HG03095 (cell line): Measurements from ENCODE around the gene SCARB2.
A peak's percentile ranks its signal among the peaks of the same experiment; 100 is the strongest.

Source experiments
- ATAC-seq: cut with Tn5 transposase; IDR thresholded peaks from one replicate; pipeline ENCODE4 v1.9.1; 2021; ENCODE audit warnings: moderate library complexity; ENCODE audit not compliant: unreplicated experiment

SCARB2 gene

DNA sequence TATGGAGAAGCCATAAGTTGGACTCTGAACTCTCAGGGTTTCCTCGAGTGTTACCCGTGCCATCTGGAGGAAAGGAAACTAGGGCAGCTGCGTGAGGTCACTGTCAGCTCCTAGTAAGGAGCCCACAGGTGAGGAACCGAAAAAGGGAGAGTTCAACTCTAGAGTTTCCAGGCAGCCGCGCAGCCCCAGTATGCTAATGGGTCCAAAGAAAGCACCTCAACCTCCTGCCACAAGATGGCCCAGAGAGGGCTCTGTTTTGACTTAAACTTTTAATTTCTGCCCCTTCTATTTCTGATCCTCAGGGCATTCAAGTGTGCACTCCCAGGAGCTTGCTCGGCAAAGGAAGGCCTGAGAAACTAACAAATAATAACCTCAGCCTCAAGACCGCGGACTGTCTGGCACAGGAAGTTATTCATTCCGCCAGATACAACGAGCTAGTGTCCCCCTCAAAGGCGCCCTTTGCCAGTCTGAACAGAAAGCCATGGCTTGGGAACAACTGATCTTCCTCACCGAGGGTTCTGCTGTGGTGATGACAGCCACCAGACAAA is 13.9 kb downstream of the SCARB2 start:
- peak; percentile 83 for ATAC-seq

DNA sequence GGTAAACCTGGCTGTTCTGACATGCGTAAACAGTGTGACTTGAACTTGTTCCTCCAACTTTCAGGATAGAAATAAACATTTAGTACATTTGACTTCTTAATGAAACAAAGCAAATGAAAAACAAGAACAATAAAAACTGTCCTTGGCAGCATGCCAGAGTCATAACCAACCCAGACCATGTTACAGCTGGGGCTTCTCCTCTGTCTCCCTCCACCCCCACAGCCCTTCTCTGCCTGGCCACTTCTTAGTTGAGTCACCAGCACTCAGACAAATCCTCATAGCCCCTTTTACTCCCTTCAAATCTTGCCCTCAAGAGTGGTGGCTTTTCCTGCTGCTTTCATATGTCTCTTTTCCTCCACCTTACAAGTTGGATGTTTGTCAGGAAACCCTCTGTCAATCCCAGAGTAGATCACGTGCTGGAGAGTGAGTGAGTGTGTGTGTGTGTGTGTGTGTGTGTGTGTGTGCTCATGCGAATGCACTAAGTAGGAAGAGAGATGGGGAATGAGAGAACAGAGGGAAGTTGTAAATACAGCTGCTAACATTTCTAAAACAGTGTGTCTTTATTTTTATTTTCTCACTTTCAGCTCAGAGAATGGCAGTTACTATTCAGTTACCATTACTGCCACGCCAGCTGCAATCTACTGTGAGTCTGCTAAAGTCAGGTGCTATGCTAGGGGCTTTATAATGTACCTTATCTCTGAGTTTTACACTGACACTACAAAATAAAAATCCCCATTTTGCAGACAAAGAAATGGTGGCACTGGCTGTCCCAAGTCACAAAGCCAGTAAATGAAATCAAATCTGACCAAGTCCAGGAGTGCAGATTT is 15.0 kb downstream of the SCARB2 start:
- ATAC-seq: peak; percentile 48

DNA sequence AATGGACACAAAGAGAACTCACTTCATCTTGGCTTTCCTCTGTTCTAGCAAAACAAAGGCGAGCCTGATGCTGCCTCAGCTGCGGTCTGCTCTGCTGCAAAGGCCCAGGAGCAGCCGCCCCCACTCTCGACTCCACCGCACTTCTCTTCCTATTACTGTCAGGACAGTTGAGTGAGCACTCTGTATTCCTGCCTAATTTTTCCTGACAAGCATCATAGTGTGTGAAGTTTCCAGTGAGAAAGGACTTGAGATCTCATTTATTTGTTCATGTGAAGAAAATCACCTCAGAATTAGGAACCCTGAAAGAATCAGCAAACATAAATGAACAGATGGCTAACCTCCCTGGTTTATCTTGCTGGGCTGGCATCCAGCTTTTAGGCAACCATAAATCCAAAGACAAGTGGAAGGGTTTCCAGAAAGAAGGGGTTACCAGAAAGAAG is 15.6 kb downstream of the SCARB2 start:
- ATAC-seq: peak; percentile 23

DNA sequence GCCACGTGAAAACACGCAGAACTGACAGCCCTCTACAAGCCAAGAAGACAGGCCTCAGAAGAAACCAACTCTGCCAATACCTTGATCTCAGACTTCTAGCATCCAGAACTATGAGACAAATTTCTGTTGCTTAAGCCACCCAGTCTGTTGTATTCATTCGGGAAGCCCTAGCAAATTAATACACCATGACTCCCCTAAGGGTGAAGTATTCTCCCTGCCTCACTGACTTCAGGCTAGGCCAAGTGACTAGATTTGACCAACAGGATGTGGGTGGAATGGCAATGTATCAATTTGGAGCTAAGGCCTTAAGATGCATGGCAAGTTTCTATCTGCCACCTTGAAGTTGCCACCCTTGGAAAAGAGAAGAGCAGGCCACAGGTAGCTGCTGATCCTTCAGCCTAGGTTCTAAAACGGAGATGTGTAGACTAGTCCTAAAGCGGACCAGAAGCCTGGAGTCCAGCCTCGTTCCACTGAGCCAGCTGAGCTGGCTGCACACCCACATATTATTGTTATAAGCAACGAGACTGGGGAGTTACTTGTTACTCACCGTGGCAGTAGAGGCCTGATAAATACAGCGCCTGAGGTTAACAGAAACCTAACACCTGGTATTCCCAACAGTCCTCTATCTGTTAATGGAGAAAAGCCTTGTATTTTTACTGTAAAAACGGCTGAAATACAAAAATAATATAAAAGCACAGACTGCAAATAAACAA is 16.4 kb downstream of the SCARB2 start:
- no peak for ATAC-seq

DNA sequence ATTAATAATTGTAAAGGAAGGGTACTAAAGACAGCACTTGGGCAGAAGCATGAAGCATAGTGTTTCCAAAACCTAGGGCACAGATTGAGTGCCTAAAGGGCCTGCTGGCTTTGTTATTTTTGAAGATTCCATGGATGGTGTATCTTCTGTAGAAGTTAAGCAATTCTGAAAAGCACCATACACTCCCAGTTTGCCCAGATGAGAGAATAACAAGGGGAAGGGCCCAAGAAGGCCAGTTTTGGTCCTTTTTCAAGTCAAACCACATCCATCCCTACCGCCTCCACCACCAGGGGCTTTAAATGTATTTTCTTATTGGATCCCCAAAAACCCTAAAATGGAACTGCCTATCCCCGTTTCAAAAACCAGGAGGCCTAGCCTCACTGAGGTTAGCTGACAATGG is 17.2 kb downstream of the SCARB2 start:
- ATAC-seq: no peak

DNA sequence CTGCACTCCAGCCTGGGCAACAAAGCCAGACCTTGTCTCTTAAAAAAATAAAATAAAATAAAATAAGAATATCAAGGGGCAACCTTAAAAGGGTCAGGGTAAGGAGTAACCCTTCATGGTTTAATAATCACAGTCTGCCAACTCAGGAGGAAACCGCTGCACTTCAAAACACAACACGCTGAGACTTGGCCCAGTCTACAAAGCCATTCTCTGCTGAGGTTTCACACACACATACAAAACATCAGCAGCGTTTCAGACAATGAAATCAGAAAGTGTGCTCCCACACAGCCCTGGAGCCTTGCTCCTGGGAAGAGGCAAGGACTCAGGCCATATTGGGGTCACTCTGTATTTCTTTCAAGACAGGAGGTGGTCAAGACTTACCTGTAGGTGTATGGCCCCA is 18.3 kb downstream of the SCARB2 start:
- no peak for ATAC-seq

DNA sequence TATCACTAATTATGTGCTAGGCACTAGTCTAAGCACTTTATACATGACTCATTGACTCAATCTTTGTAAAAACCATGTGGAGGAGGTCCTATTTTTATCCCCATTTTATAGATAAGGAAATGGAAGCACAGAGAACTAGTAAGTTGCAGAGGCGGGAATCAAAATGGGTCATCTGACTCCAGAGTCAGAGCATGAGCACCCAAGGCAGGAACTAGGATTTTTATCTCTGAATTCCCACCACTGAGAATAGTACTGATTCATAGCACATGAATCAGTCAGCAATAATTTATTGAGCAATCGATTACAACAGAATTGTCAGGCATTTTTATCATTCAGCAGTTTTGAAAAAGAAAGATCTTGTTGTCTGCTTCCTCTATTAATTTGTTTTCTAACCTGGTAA is 19.3 kb downstream of the SCARB2 start:
- ATAC-seq: no peak

DNA sequence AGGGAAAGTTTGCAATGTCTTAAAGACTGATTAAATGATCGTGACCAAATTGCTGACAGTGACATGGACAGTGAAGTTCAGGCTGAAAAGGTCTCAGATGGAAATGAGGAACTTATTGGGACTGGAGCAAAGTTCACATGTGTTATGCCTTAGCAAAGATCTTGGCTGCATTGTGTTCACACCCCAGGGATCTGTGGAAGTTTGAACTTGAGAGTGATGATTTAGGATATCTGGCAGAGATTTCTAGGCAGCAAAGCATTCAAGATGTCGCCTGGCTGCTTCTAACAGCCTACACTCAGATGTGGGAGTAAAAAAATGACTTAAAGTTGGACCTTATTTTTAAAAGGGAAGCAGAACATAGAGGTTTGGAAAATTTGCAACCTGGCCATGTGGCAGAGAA is 21.4 kb downstream of the SCARB2 start:
- ATAC-seq: no peak

DNA sequence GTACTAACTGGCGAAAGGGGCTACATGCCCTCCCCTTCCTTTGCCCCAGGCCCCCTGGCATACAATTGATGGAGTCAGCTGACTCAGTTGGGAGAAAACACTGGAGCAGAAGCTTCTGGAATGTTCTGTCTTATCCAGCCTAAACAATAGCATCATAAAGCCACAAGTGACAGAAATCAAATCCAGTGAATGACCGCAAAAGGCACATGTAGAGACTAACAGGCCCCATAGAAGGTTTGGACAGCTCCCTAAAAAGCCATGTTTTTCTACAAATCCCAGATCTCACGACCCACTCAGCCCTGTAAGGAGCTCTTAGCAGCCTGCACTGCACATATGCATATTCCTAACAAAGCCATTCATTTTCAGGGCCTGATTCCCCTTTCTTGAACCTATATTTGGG is 25.1 kb downstream of the SCARB2 start:
- no peak for ATAC-seq

DNA sequence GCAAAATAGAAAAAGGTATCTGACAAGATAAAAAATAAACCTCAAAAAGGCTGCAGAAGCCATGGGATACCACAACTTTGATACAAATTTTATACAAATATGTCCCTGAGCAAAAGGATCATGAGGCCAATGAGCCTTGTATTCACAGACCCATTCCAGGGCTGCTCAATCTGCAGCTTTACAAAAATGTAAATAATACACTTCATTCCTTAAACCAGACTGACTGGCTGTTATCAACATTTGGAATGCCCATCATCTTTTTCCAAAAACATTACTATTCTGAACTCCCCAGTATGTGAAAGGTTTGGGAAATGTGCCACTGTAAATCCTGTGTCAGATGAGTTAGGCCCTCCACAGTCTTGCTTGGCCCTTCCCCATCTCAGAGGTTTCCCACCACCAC is 25.5 kb downstream of the SCARB2 start:
- no peak for ATAC-seq

DNA sequence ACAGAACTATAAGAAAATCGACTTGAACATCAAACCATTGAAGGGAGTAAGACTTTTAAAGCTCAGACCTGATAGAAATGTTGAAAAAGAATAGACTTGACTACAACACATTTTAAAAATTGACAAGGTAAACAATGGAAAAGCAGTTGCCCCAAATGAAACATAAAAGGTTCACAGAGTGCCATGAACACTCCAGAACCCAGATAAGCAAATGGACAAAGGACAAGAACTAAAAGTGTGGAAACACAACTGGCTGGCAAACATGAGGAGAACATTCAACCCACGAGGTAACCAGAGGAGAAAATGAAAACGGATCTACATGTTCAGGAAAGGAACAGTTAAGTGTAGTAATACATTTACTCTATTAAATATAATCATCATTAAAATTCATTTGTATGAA is 26.5 kb downstream of the SCARB2 start:
- no peak for ATAC-seq

DNA sequence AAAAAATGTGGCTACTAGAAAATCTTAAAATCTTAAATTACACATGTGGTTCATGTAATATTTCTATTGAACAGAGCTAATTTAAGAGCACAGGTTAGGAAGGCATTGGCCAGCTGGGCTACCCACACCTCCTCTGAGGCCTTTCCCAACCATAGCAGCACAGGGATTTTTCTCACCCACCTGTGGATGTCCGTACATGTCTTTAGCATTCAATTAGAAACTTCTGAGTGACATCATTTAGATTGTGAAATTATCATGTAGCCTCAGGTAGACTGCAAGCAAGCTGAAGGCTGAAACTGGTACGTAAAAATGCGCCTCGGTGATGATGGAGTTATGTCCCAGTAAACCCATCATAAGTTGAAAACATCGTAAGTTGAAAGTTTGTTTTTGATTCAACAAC is 31.2 kb downstream of the SCARB2 start:
- ATAC-seq: no peak

DNA sequence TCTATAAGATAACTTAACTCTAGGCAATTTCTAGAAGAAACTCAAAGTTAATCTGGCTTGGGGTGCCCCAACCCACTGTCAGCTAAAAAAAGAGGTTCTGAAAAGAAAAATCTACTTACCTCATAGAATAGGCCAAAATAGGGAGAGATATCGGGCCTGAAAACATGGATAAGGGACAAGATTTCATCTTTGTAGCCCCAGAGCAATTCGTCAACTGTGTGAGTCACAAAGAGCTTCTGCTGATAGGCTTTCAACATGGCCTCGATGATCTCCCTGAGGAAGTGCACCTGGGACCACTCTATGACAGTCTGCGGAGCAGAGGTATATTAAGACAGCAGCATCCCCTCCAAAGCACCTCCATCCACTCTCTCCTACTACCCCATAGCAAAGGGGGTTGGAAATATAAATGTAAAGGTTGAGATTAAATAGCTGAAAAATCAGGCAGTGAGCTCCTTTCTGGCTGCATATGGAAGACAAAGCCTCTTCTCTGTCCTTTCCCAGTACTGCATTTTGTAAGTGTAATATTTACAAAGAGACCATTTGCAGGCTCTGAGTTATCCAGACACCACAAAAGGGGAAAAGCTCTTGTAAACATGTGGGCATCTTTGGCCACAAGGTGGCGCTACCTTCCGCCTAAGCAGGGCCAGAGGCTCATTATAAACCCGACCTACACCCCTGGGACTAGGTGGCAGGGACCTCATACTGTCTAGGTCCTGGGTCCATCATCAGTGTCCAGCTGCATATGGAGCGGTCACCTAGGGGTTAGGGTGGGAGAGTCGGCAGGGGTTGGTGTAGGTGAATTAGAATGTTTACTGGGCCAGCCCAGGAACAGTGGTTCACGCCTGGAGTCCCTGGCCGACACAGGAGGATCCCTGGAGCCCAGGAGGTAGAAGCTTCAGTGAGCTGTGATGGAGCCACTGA is 34.0 kb downstream of the SCARB2 start:
- peak; percentile 84 for ATAC-seq

DNA sequence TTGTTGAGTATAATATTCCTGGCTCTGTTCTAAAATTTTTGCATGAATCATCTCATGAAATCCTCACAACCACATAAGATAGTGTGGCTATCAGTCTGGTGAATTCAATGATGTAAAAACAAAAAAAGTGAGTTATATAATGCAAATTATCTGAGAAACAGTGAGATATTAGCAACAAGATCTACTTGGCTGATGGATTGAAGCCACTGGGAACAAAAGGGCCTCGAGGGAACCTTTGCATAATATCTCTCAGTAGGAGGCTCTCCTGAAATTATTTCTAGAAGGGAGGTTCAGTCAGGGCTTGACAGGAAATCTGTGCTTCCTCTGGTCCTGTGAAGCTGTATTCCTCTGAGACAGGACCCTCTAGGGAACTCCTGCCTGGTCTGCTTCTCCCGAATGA is 35.3 kb downstream of the SCARB2 start:
- ATAC-seq: no peak

DNA sequence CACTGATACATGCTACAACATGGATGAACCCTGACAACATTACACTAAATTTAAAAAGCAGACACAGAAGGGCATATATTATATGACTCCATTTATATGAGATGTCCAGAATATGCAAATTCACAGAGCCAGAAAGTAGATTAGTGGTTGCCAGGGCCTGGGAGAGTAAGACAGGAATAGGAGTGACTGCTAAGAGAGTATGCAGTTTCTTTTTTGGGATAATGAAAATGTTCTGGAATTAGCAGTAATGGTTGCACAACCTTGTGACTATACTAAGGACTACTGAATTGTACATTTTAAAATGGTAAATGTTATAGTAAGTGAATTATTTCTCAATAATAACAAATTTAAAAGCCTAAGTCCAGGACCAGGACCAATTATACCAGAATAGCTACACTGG is 35.9 kb downstream of the SCARB2 start:
- no peak for ATAC-seq

DNA sequence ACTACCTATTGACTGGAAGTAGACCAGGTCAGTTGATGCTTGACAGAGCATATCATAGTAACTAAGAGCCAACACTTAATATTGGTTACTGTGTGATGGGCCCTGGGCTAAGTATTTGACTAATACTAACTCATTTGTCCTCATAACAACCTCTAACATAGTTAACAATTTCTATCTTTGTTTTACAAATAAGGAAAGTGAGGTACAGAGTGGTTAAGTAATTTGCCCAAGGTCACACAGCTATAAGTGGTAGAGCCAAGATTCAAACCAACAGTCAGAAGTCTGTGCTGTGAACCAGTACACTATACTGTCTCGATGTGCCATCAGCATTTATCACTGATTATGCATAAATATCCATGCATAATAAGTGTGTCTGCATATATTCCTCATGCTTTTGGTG is 38.3 kb downstream of the SCARB2 start:
- no peak for ATAC-seq

DNA sequence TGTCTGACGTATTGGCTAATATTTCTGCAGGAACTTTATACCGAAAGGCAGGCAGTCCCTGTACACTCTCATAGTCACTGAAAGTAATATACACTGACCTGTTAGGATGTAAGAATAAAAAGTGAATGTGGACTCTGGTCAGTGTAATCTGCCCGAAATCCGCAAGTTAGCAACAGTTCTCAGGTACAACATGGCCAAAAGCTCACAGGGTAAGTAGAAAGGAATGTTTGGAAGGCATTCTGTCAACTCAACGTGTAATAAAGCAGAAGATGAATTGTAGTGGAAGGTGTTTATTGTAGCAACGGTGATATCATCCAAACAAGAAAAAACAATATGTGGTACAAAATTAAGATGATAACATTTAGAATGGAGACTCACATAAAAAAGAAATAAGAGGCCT is 39.4 kb downstream of the SCARB2 start:
- no peak for ATAC-seq

DNA sequence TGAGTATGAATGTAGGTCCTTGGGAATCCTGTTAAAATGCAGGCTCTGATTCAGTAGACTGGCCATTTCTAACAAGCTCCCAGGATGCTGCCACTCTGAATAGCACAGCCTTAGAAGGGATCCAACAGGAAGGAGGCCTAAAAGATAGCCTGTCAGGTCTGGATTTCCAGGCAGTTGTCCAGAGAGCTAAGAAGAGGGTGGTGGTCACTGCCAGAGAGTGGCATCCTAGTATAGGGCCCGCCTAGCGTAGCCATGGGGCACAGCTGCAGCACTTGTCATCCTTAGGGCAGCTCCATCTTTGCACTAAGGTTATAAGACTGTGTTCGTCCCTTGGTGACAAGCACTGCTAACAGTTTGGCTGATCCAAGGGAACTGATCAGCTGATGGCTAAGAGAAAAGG is 44.9 kb downstream of the SCARB2 start:
- ATAC-seq: no peak

DNA sequence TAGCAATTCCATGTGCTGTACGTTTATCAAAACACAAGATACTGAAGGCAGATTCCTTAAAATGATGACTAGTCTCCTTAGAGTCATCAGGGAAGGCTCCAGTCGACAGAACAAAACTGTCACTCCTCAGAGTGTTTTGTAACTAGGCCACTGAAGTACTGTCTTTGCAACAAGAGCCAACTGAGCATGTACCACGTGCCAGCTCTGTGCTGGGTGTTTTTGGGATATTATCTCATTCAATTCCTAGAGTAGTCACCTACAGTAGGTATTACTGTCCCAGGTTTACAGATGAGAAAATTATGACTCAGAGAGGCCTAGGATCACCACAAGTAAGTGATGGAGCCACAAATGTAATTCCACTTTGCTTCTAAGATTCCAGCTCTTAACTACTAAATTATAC is 47.1 kb downstream of the SCARB2 start:
- ATAC-seq: no peak

DNA sequence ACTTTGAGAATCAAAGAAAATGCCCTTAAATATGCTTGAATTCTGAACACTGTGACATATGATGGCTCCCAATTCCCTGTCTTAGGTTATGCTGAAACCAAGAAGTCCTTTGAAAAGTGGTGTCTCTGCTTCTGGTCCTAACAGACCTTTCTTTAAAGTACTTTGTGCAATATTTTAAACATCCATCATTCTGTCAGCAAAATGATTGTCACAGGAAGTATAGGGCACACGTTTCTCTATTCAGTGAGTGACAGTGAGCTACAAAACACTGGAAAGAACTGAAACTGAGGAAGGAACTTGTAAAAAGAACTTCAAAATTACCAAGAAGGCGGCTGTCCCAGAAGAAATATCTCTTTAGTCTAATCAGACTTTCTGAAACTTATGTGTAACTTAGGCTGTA is 53.3 kb downstream of the SCARB2 start:
- ATAC-seq: no peak

DNA sequence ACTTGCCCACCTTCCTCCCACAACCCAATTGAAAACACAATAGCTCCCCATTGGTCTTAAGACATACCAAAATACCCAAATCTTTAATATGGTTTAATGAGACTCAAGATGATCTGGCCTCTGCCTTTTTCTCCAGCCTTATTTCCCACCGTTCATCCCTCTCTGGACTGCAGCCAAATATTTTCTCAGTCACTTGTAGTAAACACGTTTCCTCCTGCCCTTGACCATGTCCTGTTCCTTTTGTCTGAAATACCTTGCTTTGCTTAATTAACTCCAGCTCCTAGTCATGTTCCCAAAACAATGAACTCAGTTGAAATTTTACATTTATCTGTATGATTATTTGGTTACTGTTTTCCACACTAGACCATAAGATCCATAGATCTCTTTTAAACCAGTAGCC is 57.0 kb downstream of the SCARB2 start:
- ATAC-seq: no peak
